Measurements from ENCODE around the gene SCRN1.
"Not testable (repeated sequence)": the region's sequence is repeated elsewhere in the genome, so short reads cannot be mapped to it uniquely, and the experiment has no call there.

Gene SCRN1

DNA sequence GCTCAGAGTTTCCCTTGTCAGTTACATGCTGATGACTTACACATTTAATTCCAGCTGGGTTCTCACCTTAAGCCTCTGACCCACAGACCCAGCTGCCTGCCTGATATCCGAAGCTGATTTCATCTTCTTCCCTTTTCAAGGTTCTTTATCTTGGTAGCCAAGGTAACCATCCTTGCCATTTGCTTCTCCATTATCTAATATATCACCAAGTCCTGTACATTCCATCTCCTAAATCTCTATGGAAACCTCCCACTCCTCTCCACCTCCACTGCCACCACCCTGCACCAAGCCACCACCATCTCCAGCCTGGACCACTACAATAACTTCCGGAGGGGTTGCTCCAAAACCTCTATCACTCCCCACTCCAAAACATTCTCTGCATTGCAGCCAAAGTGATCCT lies 19.9 kb downstream of the SCRN1 start:
- DNase-seq (ENCODE audit: low read depth in 1 of 2, low spot score in 1 of 2), result no peak

DNA sequence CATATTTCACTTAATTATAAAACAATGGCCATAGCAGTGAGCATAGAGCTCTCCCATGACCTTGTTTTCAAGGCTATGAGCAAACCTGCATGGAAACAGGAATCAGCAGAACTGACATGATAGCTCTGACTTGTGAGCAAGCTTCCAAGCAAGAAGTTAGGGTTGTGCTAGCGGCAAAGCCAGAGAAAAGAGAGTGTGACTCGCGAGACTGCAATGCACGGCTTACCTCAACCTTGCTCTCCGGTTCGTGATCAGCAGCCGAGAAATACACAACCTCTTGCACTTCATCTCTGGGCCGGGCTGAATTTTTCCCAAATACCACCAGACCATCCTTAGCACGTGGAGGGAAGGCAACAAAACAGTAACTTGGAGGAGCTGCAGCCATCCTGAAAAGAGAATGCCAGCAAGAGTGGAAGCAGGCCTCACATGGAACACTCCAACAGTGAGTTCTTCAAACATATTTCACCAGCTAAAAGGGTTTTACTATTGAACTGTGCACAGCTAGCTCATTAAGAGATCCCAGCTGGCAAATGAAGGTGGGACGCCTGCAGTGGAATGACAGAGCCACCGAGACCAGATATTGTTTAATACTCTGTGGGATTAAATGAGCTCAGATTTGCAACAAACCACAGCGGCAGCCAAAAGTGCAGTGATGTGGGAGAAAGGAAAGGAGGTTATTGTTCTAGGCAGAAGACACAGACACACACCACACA lies 20.8 kb downstream of the SCRN1 start:
- DNase-seq (ENCODE audit: low read depth in 1 of 2, low spot score in 1 of 2), result no peak

GRCh38 chr7:29965030-29965429 lies 24.6 kb downstream of the SCRN1 start:
- no peak for DNase-seq (ENCODE audit: low read depth in 1 of 2, low spot score in 1 of 2)

- no peak for DNase-seq (ENCODE audit: low read depth in 1 of 2, low spot score in 1 of 2)
Measured at GRCh38 chr7:29962035-29962434, 27.6 kb downstream of the SCRN1 start.

- not testable (repeated sequence) for DNase-seq (ENCODE audit: low read depth in 1 of 2, low spot score in 1 of 2)
Measured at GRCh38 chr7:29961611-29962010, 28.0 kb downstream of the SCRN1 start.

DNA sequence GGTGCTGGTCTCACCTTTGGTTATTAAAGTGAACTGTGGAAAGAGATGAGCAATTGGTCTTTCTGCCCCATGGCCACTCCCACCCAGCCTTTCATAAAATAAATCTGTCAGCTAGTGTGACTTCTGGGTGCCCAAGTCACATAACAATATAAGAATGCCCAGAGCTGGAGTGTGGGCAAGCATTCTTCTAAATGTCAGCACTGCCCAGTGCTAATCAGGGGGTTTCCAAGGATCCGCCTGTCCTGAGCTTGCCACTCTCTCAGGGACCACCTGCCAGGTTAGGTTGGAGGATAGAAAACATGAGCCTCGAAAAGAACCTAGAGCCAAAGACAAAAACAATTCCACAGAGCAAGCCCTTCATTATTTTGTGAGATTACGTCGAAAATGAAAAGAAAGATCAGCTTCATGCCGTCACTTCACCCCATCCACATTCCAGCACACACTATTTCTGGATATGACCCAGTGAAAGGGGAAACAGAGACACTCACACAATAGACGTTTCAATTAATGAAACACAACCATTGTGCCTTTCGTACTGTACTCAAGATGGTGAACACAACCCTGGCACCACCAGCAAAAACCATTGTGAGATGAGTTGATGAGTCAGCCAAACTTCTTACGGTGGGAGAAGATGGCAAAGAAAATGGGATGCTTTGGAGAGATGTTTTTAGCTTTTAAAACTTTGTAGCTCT lies 30.8 kb downstream of the SCRN1 start:
- no peak for DNase-seq (ENCODE audit: low read depth in 1 of 2, low spot score in 1 of 2)

GRCh38 chr7:29957521-29958310 lies 31.9 kb downstream of the SCRN1 start:
- DNase-seq (ENCODE audit: low read depth in 1 of 2, low spot score in 1 of 2), result no peak

DNA sequence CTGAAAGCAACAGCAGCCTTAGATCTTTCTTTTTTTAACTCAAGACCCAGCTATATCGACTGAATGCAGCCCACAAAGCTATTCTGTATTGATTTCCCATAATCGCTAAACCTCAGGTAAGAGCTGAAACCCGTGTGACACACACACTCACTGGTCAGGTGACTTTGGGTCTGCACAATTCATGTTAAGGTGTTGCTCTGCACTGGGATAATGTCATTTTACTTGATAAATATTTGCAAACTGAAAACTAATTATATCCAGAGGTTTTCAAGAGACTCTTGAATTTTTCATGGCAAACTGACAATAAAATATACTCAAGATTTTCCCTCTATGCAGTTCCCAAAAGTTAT lies 33.1 kb downstream of the SCRN1 start:
- no peak for DNase-seq (ENCODE audit: low read depth in 1 of 2, low spot score in 1 of 2)

DNA sequence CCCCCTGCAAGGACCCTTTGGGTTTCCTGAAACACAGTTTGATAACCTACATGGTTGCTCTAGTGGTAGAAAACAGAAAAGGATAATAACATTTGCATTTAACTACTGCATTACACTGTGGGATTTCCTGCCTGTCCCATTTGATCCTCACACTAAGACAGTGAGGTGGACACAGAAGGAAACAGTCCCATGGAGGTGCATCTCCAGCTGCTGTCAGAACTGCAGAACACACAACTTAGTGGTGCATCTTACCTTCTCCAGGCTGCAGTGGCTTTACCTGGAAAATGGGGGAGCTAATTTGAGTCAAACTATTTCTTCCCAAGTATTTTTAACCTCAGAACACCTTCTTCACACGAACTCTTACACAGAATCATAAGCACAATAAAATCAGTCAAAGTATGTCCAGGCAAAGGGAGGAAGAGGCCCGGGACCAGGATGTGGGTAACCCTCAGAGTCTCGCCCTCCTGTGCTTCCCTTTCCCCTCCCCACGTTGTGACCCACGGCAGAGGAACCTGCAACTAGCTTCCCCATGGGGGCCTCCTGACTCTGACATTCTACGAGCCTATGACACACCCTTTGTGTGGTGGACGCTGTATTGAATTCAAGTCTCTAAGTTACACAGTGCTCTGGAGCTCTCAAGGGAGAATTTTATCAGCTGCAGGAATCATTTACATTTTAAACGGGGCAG lies 33.7 kb downstream of the SCRN1 start:
- no peak for DNase-seq (ENCODE audit: low read depth in 1 of 2, low spot score in 1 of 2)

DNA sequence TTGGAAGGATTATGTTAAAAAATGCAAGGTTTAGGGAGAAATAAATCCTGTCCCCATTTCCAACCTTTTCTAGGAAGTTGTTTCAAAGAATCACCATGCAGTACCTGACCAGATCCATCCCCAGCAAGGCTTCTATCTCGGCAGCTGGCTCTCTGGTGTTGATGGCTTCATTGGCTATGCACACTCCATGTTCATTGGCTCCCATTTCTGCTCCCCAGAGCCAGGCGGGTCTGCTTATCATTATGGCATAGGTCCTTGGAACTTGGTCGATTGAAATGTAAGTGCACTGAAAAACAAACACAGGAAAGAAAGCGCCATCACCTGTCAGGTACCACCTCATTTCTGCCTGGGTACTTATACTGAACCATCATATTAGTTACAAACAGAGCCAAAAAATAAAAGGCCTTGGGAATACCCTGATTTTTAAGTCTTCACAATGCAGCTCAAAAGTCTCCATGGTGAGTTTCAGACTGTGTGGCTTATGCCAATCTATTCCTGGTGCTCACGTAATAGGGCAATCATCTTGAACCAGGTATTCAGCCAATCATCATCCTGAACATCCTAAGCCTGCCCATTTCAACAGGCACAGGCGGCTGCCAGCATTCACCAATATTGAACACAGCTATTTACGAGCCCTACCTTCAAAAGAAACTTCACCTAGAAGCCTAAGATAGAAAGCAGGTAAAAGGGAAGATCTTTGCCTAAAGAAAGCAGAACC lies 34.4 kb downstream of the SCRN1 start:
- no peak for DNase-seq (ENCODE audit: low read depth in 1 of 2, low spot score in 1 of 2)

- DNase-seq (ENCODE audit: low read depth in 1 of 2, low spot score in 1 of 2), result no peak
Measured at GRCh38 chr7:29953726-29954347, 35.8 kb downstream of the SCRN1 start.

- DNase-seq (ENCODE audit: low read depth in 1 of 2, low spot score in 1 of 2), result no peak
Measured at GRCh38 chr7:29951206-29951605, 38.4 kb downstream of the SCRN1 start.

DNA sequence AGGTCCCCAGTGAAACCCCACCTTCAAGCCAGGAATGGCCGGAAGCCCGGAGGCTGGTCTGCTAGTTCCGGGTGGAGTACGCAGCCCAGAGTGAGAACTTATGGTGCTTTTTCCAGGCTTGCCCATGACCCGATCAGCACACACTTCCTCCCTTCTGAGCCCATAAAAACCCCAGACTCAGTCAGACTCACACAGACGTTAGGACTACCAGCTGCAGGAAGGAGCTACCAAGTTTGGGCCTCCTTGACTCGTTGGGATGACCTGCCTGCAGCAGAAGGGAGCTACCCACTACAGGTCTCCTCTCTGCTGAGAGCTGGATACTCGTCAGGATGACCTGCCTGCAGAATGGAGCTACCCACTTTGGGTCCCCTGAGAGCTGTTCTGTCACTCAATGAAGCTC lies 39.1 kb downstream of the SCRN1 start:
- no peak for DNase-seq (ENCODE audit: low read depth in 1 of 2, low spot score in 1 of 2)

DNA sequence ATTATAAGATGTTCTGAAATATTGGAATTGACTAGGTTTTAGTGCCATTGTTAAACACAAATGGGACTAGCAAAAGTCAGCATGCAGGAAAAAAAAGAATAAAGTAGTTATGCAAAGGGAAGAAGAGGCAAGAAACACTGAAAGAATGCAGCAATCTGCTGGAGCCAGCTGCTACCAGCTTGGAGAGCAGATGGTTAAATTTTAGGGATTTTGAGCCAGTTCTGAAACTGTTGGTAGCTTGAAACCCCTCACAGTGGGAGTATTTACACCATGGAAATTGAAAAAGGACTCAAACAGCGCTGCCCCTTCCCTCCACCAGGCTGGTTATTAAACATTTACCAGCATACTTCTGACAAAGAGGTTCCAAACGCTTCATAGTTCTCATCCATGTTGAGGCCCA lies 41.0 kb downstream of the SCRN1 start:
- no peak for DNase-seq (ENCODE audit: low read depth in 1 of 2, low spot score in 1 of 2)

DNA sequence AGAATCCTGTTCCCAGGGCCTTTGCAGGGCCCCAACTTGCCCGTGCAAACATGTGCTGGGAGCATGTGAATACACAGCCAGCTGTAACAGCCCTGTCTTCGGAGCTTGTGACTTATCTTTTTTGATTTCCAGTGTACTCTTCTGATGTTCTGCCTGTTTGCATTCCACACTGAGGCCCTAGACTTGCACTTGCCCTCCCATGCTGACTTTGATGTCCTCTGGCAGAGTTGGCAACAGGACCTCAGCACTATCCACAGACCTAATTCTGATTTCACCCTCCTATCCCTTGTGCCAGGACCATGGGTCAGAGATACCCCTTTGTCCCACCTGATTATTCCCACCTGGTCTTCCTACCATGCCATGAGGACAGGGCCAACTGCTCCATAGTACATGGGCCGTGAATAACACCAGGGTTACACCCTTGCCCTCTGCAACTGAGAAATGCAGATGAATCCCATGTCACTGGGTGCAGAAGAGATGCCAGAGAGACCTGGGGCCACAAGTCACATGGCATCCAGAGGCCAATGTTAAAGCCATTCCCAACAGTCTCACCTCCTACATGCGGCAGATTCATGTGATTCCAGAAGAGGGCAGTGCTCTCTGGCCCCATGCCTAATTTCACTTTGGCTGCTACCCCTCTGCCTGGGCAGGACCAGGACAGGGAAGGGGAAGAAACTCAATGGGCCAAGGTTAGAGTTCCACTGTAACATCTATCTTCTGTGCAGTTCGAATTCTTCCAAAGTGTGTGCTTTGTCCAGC lies 43.0 kb downstream of the SCRN1 start:
- no peak for DNase-seq (ENCODE audit: low read depth in 1 of 2, low spot score in 1 of 2)

- DNase-seq (ENCODE audit: low read depth in 1 of 2, low spot score in 1 of 2), result no peak
Measured at GRCh38 chr7:29945259-29945809, 44.3 kb downstream of the SCRN1 start.

GRCh38 chr7:29940199-29940598 lies 49.4 kb downstream of the SCRN1 start:
- DNase-seq (ENCODE audit: low read depth in 1 of 2, low spot score in 1 of 2), result no peak

GRCh38 chr7:29937132-29937531 lies 52.5 kb downstream of the SCRN1 start:
- no peak for DNase-seq (ENCODE audit: low read depth in 1 of 2, low spot score in 1 of 2)

- no peak for DNase-seq (ENCODE audit: low read depth in 1 of 2, low spot score in 1 of 2)
Measured at GRCh38 chr7:29935111-29935510, 54.5 kb downstream of the SCRN1 start.

All from stimulated activated CD4-positive, alpha-beta T cell treated with anti-CD3 and anti-CD28 coated beads, Interleukin-15, amount 100 ng/mL, for 1 hour (primary cell).